H1 (cell line): Measurements from ENCODE around the gene ANXA1. TPM values are rescaled to one million over a fixed set of nuclear protein-coding genes. Genes with fewer than 3 reads are reported as not detected.

Experiments used
- CEBPB ChIP-seq: IDR thresholded peaks from 2 replicates; pipeline ENCODE4 v1.6.1; 2012; ENCODE audit warnings: low read depth, low read length
- JUND ChIP-seq: IDR thresholded peaks from 2 replicates; pipeline ENCODE4 v1.6.1; 2011; ENCODE audit warnings: mild to moderate bottlenecking, improper control_type of control experiment, low read length
- PHF8 ChIP-seq: fragments of 200-600 bp; sonication (generic); conservative IDR thresholded peaks from 2 replicates; pipeline ENCODE4 v1.7.1; 2012; ENCODE audit warnings: low read depth, mild to moderate bottlenecking, inconsistent platforms, low read length, moderate library complexity
- POLR2AphosphoS5 ChIP-seq: IDR thresholded peaks from 2 replicates; pipeline ENCODE4 v1.6.1; 2011; ENCODE audit warnings: low read depth, low read length
- RNF2 ChIP-seq: fragments of 200-900, 300-1000 bp; sonication (generic); IDR thresholded peaks from 2 replicates; pipeline ENCODE4 v1.7.1; 2016; ENCODE audit warnings: borderline replicate concordance, low read depth, mild to moderate bottlenecking, antibody characterized with exemption, low read length; ENCODE audit not compliant: poor library complexity, severe bottlenecking; ENCODE audit errors: missing control alignments
- polyA plus RNA-seq, 7 experiments: library from polyadenylated mRNA; depleted of rRNA in 3 of 7; stranded (reverse) in 5 of 7; unstranded in 2 of 7; fragments of >200 nt in 5 of 7; fragments of 200-250 nt in 2 of 7; gene quantifications; 1 replicate in 5 of 7; 2 replicates in 1 of 7; 4 replicates in 1 of 7; pipeline versions ENCODE4 v1.2.1 to v1.2.3, GENCODE V29; 2011 to 2013; ENCODE audit warnings: missing spikeins in 2 of 7, mixed read lengths in 2 of 7
- total RNA-seq: library from RNA; stranded (reverse); fragmentation: NEBNext Ultra II Directional; extraction: Animal tissue kit (Norgen Biotek cat#: 25700); gene quantifications from 2 replicates; pipeline ENCODE4 v1.2.1, GENCODE V29; 2021
- TF ChIP-seq, protein P1 (sequence below): fragments of 300-600 bp; sonication (generic); IDR thresholded peaks from 2 replicates; pipeline ENCODE4 v1.7.1; 2012; ENCODE audit warnings: low read length, moderate library complexity, mild to moderate bottlenecking, inconsistent platforms; ENCODE audit not compliant: insufficient replicate concordance
- TF ChIP-seq, protein P2 (sequence below): IDR thresholded peaks from 2 replicates; pipeline ENCODE4 v1.6.1; 2012; ENCODE audit warnings: inconsistent platforms

ANXA1 gene
- total and polyA plus RNA-seq, 2 of the 8 experiments (the other 6 are each of a cell fraction or from before 2014, with no cell fraction given): 0.71 to 5.7 TPM

DNA sequence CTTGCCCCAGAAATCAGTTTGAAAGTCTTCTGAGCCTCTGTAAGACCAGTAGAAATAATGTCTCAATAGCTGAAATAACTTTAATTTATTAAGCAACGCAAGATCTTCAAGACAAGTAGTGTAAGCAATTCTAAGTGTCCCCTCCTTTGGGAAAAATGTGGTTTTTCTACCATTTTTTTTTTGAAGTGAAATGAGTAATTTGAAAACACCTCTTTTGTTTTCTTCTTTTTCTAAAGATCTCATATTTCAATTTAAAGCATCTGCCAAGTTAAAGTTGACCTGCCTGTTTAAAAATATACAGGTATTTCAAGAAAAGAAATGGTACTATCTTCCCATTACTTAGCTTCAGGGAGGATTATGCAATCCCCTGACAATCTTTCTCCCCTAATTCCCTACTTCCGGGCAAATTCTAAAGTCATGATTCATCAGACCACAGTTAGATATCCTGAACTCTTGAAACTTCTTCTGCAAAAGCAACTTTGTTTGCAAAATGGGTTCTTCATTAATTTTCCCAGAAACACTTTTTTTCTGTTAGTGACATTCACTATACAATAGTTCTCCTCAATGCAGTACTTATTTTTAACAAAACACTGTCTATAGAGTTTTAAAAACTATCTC lies 7.8 kb upstream of the ANXA1 start (continued):
- TF ChIP-seq, protein P1, sequence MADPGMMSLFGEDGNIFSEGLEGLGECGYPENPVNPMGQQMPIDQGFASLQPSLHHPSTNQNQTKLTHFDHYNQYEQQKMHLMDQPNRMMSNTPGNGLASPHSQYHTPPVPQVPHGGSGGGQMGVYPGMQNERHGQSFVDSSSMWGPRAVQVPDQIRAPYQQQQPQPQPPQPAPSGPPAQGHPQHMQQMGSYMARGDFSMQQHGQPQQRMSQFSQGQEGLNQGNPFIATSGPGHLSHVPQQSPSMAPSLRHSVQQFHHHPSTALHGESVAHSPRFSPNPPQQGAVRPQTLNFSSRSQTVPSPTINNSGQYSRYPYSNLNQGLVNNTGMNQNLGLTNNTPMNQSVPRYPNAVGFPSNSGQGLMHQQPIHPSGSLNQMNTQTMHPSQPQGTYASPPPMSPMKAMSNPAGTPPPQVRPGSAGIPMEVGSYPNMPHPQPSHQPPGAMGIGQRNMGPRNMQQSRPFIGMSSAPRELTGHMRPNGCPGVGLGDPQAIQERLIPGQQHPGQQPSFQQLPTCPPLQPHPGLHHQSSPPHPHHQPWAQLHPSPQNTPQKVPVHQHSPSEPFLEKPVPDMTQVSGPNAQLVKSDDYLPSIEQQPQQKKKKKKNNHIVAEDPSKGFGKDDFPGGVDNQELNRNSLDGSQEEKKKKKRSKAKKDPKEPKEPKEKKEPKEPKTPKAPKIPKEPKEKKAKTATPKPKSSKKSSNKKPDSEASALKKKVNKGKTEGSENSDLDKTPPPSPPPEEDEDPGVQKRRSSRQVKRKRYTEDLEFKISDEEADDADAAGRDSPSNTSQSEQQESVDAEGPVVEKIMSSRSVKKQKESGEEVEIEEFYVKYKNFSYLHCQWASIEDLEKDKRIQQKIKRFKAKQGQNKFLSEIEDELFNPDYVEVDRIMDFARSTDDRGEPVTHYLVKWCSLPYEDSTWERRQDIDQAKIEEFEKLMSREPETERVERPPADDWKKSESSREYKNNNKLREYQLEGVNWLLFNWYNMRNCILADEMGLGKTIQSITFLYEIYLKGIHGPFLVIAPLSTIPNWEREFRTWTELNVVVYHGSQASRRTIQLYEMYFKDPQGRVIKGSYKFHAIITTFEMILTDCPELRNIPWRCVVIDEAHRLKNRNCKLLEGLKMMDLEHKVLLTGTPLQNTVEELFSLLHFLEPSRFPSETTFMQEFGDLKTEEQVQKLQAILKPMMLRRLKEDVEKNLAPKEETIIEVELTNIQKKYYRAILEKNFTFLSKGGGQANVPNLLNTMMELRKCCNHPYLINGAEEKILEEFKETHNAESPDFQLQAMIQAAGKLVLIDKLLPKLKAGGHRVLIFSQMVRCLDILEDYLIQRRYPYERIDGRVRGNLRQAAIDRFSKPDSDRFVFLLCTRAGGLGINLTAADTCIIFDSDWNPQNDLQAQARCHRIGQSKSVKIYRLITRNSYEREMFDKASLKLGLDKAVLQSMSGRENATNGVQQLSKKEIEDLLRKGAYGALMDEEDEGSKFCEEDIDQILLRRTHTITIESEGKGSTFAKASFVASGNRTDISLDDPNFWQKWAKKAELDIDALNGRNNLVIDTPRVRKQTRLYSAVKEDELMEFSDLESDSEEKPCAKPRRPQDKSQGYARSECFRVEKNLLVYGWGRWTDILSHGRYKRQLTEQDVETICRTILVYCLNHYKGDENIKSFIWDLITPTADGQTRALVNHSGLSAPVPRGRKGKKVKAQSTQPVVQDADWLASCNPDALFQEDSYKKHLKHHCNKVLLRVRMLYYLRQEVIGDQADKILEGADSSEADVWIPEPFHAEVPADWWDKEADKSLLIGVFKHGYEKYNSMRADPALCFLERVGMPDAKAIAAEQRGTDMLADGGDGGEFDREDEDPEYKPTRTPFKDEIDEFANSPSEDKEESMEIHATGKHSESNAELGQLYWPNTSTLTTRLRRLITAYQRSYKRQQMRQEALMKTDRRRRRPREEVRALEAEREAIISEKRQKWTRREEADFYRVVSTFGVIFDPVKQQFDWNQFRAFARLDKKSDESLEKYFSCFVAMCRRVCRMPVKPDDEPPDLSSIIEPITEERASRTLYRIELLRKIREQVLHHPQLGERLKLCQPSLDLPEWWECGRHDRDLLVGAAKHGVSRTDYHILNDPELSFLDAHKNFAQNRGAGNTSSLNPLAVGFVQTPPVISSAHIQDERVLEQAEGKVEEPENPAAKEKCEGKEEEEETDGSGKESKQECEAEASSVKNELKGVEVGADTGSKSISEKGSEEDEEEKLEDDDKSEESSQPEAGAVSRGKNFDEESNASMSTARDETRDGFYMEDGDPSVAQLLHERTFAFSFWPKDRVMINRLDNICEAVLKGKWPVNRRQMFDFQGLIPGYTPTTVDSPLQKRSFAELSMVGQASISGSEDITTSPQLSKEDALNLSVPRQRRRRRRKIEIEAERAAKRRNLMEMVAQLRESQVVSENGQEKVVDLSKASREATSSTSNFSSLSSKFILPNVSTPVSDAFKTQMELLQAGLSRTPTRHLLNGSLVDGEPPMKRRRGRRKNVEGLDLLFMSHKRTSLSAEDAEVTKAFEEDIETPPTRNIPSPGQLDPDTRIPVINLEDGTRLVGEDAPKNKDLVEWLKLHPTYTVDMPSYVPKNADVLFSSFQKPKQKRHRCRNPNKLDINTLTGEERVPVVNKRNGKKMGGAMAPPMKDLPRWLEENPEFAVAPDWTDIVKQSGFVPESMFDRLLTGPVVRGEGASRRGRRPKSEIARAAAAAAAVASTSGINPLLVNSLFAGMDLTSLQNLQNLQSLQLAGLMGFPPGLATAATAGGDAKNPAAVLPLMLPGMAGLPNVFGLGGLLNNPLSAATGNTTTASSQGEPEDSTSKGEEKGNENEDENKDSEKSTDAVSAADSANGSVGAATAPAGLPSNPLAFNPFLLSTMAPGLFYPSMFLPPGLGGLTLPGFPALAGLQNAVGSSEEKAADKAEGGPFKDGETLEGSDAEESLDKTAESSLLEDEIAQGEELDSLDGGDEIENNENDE: no peak
- TF ChIP-seq CEBPB (peak; percentile 91), POLR2AphosphoS5 (no peak), JUND (peak; percentile 40; the same call in 1 of the 2 replicates), PHF8 (no peak), RNF2 (no peak)
- TF ChIP-seq, protein P2, sequence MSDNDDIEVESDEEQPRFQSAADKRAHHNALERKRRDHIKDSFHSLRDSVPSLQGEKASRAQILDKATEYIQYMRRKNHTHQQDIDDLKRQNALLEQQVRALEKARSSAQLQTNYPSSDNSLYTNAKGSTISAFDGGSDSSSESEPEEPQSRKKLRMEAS: no peak
- TF ChIP-seq, all 59 proteins: peak for 2
